Lung (tissue), 12 donors: Measurements from ENCODE around the gene E2F2. TPM values are rescaled to one million over a fixed set of nuclear protein-coding genes. Genes with fewer than 3 reads are reported as not detected.

Source experiments
- ATAC-seq: fragments of 200-7000 bp; cut with Tn5 transposase; one replicate; pipeline ENCODE4 v1.9.1; 2020; ENCODE audit warnings: moderate number of reproducible peaks; ENCODE audit not compliant: insufficient read depth, low FRiP score
- DNase-seq, 3 donors: peaks; one replicate each; pipeline ENCODE4 v3.0.0-alpha.2; 2013 to 2017
- H3K27ac ChIP-seq, 2 donors: one replicate each; pipeline ENCODE4 v1.5.1; 2013; ENCODE audit warnings: mild to moderate bottlenecking in 2 of 2, moderate library complexity in 2 of 2, control low read depth in 1 of 2, inconsistent platforms in 1 of 2, low read depth in 1 of 2, low read length in 1 of 2
- H3K27me3 ChIP-seq, 3 donors: one replicate each; pipeline ENCODE4 v1.5.1; 2013; ENCODE audit warnings: low read length in 2 of 3; ENCODE audit not compliant: control insufficient read depth in 3 of 3, insufficient read depth in 3 of 3
- H3K36me3 ChIP-seq, 4 donors: one replicate each; pipeline ENCODE4 v1.5.1; 2013; ENCODE audit warnings: low read length in 4 of 4, mild to moderate bottlenecking in 1 of 4, moderate library complexity in 1 of 4; ENCODE audit not compliant: control insufficient read depth in 4 of 4, insufficient read depth in 4 of 4
- H3K4me1 ChIP-seq, 5 donors: one replicate each; pipeline ENCODE4 v1.5.1; 2013; ENCODE audit warnings: low read length in 5 of 5, mild to moderate bottlenecking in 2 of 5, moderate library complexity in 1 of 5; ENCODE audit not compliant: control insufficient read depth in 5 of 5, insufficient read depth in 5 of 5
- H3K4me3 ChIP-seq: one replicate; pipeline ENCODE4 v1.5.1; 2013; ENCODE audit warnings: mild to moderate bottlenecking, control low read depth, moderate library complexity
- H3K9ac ChIP-seq, 2 donors: one replicate each; pipeline ENCODE4 v1.5.1; 2013; ENCODE audit warnings: low read length in 2 of 2, control low read depth in 1 of 2; ENCODE audit not compliant: insufficient read depth in 1 of 2
- H3K9me3 ChIP-seq, 4 donors: one replicate each; pipeline ENCODE4 v1.5.1; 2013; ENCODE audit warnings: low read length in 3 of 4, mild to moderate bottlenecking in 1 of 4, moderate library complexity in 1 of 4; ENCODE audit not compliant: control insufficient read depth in 4 of 4, insufficient read depth in 3 of 4
- CTCF ChIP-seq: IDR thresholded peaks from 2 replicates; pipeline ENCODE4 v1.5.1; 2012; ENCODE audit warnings: mild to moderate bottlenecking; ENCODE audit errors: control extremely low read depth, extremely low read depth
- WGBS, 2 donors: extraction: QIAGEN DNeasy Blood & Tissue Kit; methylation state at CpG; one replicate each; pipeline ENCODE4 v1.1.7; 2013; 5-methylcytosine and 5-hydroxymethylcytosine counted together
- polyA plus RNA-seq, 2 donors: library from polyadenylated mRNA; stranded (reverse); fragments of 200-250 nt; gene quantifications; one replicate each; pipeline ENCODE4 v1.2.1, GENCODE V29; 2013
- total RNA-seq, 2 donors: library from RNA; depleted of rRNA in 1 of 2; stranded (reverse); fragments of >200 nt in 1 of 2; gene quantifications; one replicate each; pipeline ENCODE4 v1.2.1, GENCODE V29; 2014 to 2021
- donor health status: control.
- donor health status: control.
- donor health status: Bipolar disorder and iron deficiency.
- donor health status: healthy.
- donor health status: DM: yes; HTN: yes; CAD: no.

The E2F2 gene
- total and polyA plus RNA-seq, 4 donors = 0.83 to 4.9 (median 1.5) TPM

GRCh38 chr1:23574265-23574754, 43.3 kb upstream of the E2F2 start:
- Histone ChIP-seq H3K36me3 (no peaks in the 10 kb centered on the region), H3K4me3 (no peak overlapping the region), H3K4me1 (peaks cover 0 to 14% (median 11%) of the 10 kb centered on the region in 5 donors), H3K27ac (no peak overlapping the region), H3K9ac (no peak overlapping the region), H3K9me3 (no peaks in the 10 kb centered on the region), H3K27me3 (no peaks in the 10 kb centered on the region)
- TF ChIP-seq CTCF = no peak
- DNase-seq (no peak), ATAC-seq (no peak)
- WGBS, 2 donors = 80 to 90% methylated on average over 2 of the region's 2 CpGs

- no peak for TF ChIP-seq CTCF
- H3K36me3 ChIP-seq = no peaks in the 10 kb centered on the region
- DNase-seq (no peak), ATAC-seq (no peak)
- H3K4me3 ChIP-seq = no peak overlapping the region
- no peak overlapping the region for H3K27ac ChIP-seq
- peaks cover 0 to 18% (median 14%) of the 10 kb centered on the region in 5 donors for H3K4me1 ChIP-seq
- no peaks in the 10 kb centered on the region for H3K27me3 ChIP-seq
- no peak overlapping the region for H3K9ac ChIP-seq
- H3K9me3 ChIP-seq = no peaks in the 10 kb centered on the region
- WGBS, 2 donors = 72 to 73% methylated on average over 4 of the region's 4 CpGs
Observed at GRCh38 chr1:23573574-23574182, 42.6 kb upstream of the E2F2 start.

DNA sequence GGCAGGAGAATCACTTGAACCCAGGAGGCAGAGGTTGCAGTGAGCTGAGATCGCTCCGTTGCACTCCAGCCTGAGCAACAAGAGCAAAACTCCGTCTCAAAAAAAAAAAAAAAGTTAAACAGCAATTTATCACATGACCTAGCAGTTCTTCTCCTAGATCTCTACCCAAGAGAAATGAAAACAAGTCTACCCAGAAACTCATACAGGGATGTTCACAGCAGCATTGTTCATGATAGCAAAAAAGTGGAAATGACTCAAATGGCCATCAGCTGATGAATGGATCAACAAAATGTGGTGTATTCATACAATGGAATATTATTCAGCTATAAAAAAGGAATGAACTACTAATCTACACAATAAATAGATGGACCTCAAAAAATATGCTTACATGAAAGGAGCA, 40.4 kb upstream of the E2F2 start:
- TF ChIP-seq CTCF = no peak

More for the DNA sequence above, 40.4 kb upstream of the E2F2 start:
- H3K9ac ChIP-seq = no peak overlapping the region
- ATAC-seq = no peak
- no peaks in the 10 kb centered on the region for H3K9me3 ChIP-seq
- peaks cover 2 to 18% (median 10%) of the 10 kb centered on the region in 5 donors for H3K4me1 ChIP-seq
- H3K4me3 ChIP-seq = no peak overlapping the region
- WGBS, 2 donors = 83% methylated on average over 3 of the region's 3 CpGs
- no peaks in the 10 kb centered on the region for H3K36me3 ChIP-seq
- no peaks in the 10 kb centered on the region for H3K27me3 ChIP-seq
- DNase-seq = no peak
- no peak overlapping the region for H3K27ac ChIP-seq
